Spleen (tissue), 7 donors: Measurements from ENCODE around the gene APBB2.

Experiments used
- POLR2A ChIP-seq, 3 donors: fragments of 450-650 bp; IDR thresholded peaks; one replicate each; pipeline ENCODE4 v1.5.1; 2017; ENCODE audit warnings: antibody characterized with exemption in 3 of 3, mild to moderate bottlenecking in 1 of 3
- POLR2AphosphoS5 ChIP-seq, 3 donors: sonication (generic); formaldehyde crosslinking; IDR thresholded peaks; one replicate each; pipeline ENCODE4 v1.5.1; 2017; ENCODE audit warnings: antibody characterized with exemption in 3 of 3
- TF ChIP-seq, protein P1 (sequence below), 11 experiments: fragments of 200-600 bp in 7 of 11; fragments of 450-650 bp in 4 of 11; sonication (generic) in 4 of 11; IDR thresholded peaks in 8 of 11; conservative IDR thresholded peaks in 3 of 11; 1 replicate in 7 of 11; 2 replicates in 4 of 11; pipeline versions ENCODE4 v1.4.0 to v1.8.0; 2016 to 2021; ENCODE audit warnings: antibody characterized with exemption in 11 of 11, inconsistent platforms in 4 of 11, mild to moderate bottlenecking in 1 of 11
- donor health status: DM: no; HTN: no; CAD: no; lungs with moderate emphysema.
- donor health status: DM: no; HTN: no; CAD: no.
- donor health status: DM: no; HTN: no; CAD: no.

DNA sequence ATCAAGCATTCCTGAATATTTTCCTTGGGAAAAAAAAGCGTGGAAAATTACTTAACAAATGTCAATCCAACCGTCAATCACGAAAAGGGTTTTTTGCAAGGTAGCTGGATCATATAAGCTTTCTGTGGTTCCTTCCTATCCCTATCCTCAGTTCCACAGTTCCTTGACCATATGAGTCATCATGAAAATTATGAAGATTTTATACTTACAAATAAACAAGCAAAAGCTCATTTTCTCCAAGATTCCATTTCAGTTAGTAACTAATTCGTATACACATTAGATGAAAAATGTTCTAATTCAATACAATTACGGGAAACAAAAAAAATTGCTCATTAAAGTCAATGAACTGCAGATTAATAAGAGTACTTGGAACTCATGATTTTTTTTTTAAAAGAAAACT, 235.8 kb downstream of the APBB2 start:
- TF ChIP-seq, protein P1, sequence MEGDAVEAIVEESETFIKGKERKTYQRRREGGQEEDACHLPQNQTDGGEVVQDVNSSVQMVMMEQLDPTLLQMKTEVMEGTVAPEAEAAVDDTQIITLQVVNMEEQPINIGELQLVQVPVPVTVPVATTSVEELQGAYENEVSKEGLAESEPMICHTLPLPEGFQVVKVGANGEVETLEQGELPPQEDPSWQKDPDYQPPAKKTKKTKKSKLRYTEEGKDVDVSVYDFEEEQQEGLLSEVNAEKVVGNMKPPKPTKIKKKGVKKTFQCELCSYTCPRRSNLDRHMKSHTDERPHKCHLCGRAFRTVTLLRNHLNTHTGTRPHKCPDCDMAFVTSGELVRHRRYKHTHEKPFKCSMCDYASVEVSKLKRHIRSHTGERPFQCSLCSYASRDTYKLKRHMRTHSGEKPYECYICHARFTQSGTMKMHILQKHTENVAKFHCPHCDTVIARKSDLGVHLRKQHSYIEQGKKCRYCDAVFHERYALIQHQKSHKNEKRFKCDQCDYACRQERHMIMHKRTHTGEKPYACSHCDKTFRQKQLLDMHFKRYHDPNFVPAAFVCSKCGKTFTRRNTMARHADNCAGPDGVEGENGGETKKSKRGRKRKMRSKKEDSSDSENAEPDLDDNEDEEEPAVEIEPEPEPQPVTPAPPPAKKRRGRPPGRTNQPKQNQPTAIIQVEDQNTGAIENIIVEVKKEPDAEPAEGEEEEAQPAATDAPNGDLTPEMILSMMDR (IDR thresholded peaks at IDR 0.05 in 8 of 11, conservative IDR thresholded peaks at IDR 0.05 in 3 of 11), result no peak
- TF ChIP-seq POLR2AphosphoS5 (IDR thresholded peaks at IDR 0.05) (no peak), POLR2A (IDR thresholded peaks at IDR 0.05) (no peak)
